ENCODE measurements around the gene SP140L.
"Not testable (repeated sequence)": the region's sequence is repeated elsewhere in the genome, so short reads cannot be mapped to it uniquely, and the experiment has no call there.

The SP140L gene

GRCh38 chr2:230362030-230362691 is 35.2 kb downstream of the SP140L start:
- H3K4me3 ChIP-seq (replicated peaks in 1 of 2; ENCODE audit: low read depth in 2 of 2, low read length in 2 of 2), result no peak overlapping the region
- TF ChIP-seq CTCF (IDR thresholded peaks at IDR 0.05; ENCODE audit: low read depth, low read length), result no peak
- DNase-seq (ENCODE audit: low read depth in 2 of 2), result no peak

GRCh38 chr2:230382108-230382507 is 55.1 kb downstream of the SP140L start:
- no peak overlapping the region for H3K4me3 ChIP-seq (replicated peaks in 1 of 2; ENCODE audit: low read depth in 2 of 2, low read length in 2 of 2)
- TF ChIP-seq CTCF (IDR thresholded peaks at IDR 0.05; ENCODE audit: low read depth, low read length), result no peak
- no peak for DNase-seq (ENCODE audit: low read depth in 2 of 2)

GRCh38 chr2:230383453-230383852 is 56.5 kb downstream of the SP140L start:
- TF ChIP-seq CTCF (IDR thresholded peaks at IDR 0.05; ENCODE audit: low read depth, low read length), result no peak
- no peak for DNase-seq (ENCODE audit: low read depth in 2 of 2)
- no peak overlapping the region for H3K4me3 ChIP-seq (replicated peaks in 1 of 2; ENCODE audit: low read depth in 2 of 2, low read length in 2 of 2)

- no peak overlapping the region for H3K4me3 ChIP-seq (replicated peaks in 1 of 2; ENCODE audit: low read depth in 2 of 2, low read length in 2 of 2)
- DNase-seq (ENCODE audit: low read depth in 2 of 2), result no peak
- no peak for TF ChIP-seq CTCF (IDR thresholded peaks at IDR 0.05; ENCODE audit: low read depth, low read length)
These were observed 58.0 kb downstream of the SP140L start for GRCh38 chr2:230384986-230385385.

GRCh38 chr2:230394301-230394700 is 67.3 kb downstream of the SP140L start:
- no peak for TF ChIP-seq CTCF (IDR thresholded peaks at IDR 0.05; ENCODE audit: low read depth, low read length)
- no peak for DNase-seq (ENCODE audit: low read depth in 2 of 2)
- H3K4me3 ChIP-seq (replicated peaks in 1 of 2; ENCODE audit: low read depth in 2 of 2, low read length in 2 of 2), result no peak overlapping the region

GRCh38 chr2:230398698-230399097 is 71.7 kb downstream of the SP140L start:
- DNase-seq (ENCODE audit: low read depth in 2 of 2); H3K4me3 ChIP-seq (replicated peaks in 1 of 2; ENCODE audit: low read depth in 2 of 2, low read length in 2 of 2): not testable (repeated sequence)

- no peak for TF ChIP-seq CTCF (IDR thresholded peaks at IDR 0.05; ENCODE audit: low read depth, low read length)
- no peak for DNase-seq (ENCODE audit: low read depth in 2 of 2)
- H3K4me3 ChIP-seq (replicated peaks in 1 of 2; ENCODE audit: low read depth in 2 of 2, low read length in 2 of 2), result no peak overlapping the region
These were observed 73.0 kb downstream of the SP140L start for GRCh38 chr2:230400041-230400440.
